GM19397 (cell line): ENCODE measurements around the gene ANKS1A.

ENCODE experiments used
- ATAC-seq: cut with Tn5 transposase; IDR thresholded peaks from one replicate; pipeline ENCODE4 v1.9.1; 2021; ENCODE audit warnings: mild to moderate bottlenecking, moderate library complexity; ENCODE audit not compliant: unreplicated experiment

Gene ANKS1A

GRCh38 chr6:35050757-35051330 lies 161.8 kb downstream of the ANKS1A start:
- no peak for ATAC-seq

- no peak for ATAC-seq
Measured at GRCh38 chr6:35051396-35051795, 162.3 kb downstream of the ANKS1A start.

GRCh38 chr6:35051997-35052583 lies 163.0 kb downstream of the ANKS1A start:
- no peak for ATAC-seq

- no peak for ATAC-seq
Measured at GRCh38 chr6:35052694-35053565, 163.9 kb downstream of the ANKS1A start.

- ATAC-seq: no peak
Measured at GRCh38 chr6:35053701-35054100, 164.6 kb downstream of the ANKS1A start.

- no peak for ATAC-seq
Measured at GRCh38 chr6:35054106-35054742, 165.2 kb downstream of the ANKS1A start.

- no peak for ATAC-seq
Measured at GRCh38 chr6:35054743-35055130, 165.7 kb downstream of the ANKS1A start.

- ATAC-seq: no peak
Measured at GRCh38 chr6:35055891-35056290, 166.8 kb downstream of the ANKS1A start.

GRCh38 chr6:35056952-35057351 lies 167.9 kb downstream of the ANKS1A start:
- no peak for ATAC-seq

GRCh38 chr6:35057449-35058357 lies 168.6 kb downstream of the ANKS1A start:
- no peak for ATAC-seq

GRCh38 chr6:35058358-35058675 lies 169.3 kb downstream of the ANKS1A start:
- ATAC-seq: no peak

GRCh38 chr6:35058865-35059522 lies 169.9 kb downstream of the ANKS1A start:
- ATAC-seq: no peak

- ATAC-seq: no peak
Measured at GRCh38 chr6:35059596-35060345, 170.7 kb downstream of the ANKS1A start.

- no peak for ATAC-seq
Measured at GRCh38 chr6:35061102-35061615, 172.1 kb downstream of the ANKS1A start.

GRCh38 chr6:35061651-35062410 lies 172.8 kb downstream of the ANKS1A start:
- no peak for ATAC-seq

- no peak for ATAC-seq
Measured at GRCh38 chr6:35062676-35063574, 173.9 kb downstream of the ANKS1A start.

- ATAC-seq: no peak
Measured at GRCh38 chr6:35063701-35064280, 174.7 kb downstream of the ANKS1A start.
